GM12892 (cell line): ENCODE results near the gene OR6J1.
A peak's percentile ranks its signal among the peaks of the same experiment; 100 is the strongest.
"Not testable (repeated sequence)": the region's sequence is repeated elsewhere in the genome, so short reads cannot be mapped to it uniquely, and the experiment has no call there.

Experiments
- DNase-seq: peaks from one replicate; pipeline ENCODE4 v3.0.0; 2011; ENCODE audit not compliant: insufficient read length
- FAIRE-seq: peaks from 2 replicates; lab custom pipeline; 2011; peaks lifted over from hg19 to GRCh38; lab: Jason Lieb, UNC
- POLR2A ChIP-seq: IDR thresholded peaks from 2 replicates; pipeline ENCODE4 v1.6.1; 2011; ENCODE audit warnings: low read depth, low read length, control low read depth
- POLR2AphosphoS5 ChIP-seq: IDR thresholded peaks from 2 replicates; pipeline ENCODE4 v1.6.1; 2011; ENCODE audit warnings: low read depth, low read length, control low read depth
- TAF1 ChIP-seq: IDR thresholded peaks from 2 replicates; pipeline ENCODE4 v1.6.1; 2011; ENCODE audit warnings: low read depth, mild to moderate bottlenecking, control low read depth, low read length, borderline replicate concordance

Gene OR6J1

GRCh38 chr14:22587677-22588422 lies 56.3 kb downstream of the OR6J1 start:
- DNase-seq, FAIRE-seq: not testable (repeated sequence)
- peak; percentile 19; the same call in 1 of the 2 replicates for TF ChIP-seq POLR2A

GRCh38 chr14:22587247-22587646 lies 56.9 kb downstream of the OR6J1 start:
- TF ChIP-seq POLR2AphosphoS5, result no peak
- no peak for TF ChIP-seq POLR2A
- no peak for TF ChIP-seq TAF1
- FAIRE-seq, result no peak
- DNase-seq, result no peak

GRCh38 chr14:22583994-22584393 lies 60.2 kb downstream of the OR6J1 start:
- FAIRE-seq (no peak), DNase-seq (no peak)
- TF ChIP-seq TAF1, result no peak
- TF ChIP-seq POLR2AphosphoS5, result no peak
- no peak for TF ChIP-seq POLR2A
